Inflammatory macrophage (primary cell): ENCODE measurements around the gene ZNF787.

Experiments
- DNase-seq, 2 donors: peaks; one replicate each; pipeline ENCODE4 v3.0.0-alpha.2; 2020 to 2022

The ZNF787 gene

DNA sequence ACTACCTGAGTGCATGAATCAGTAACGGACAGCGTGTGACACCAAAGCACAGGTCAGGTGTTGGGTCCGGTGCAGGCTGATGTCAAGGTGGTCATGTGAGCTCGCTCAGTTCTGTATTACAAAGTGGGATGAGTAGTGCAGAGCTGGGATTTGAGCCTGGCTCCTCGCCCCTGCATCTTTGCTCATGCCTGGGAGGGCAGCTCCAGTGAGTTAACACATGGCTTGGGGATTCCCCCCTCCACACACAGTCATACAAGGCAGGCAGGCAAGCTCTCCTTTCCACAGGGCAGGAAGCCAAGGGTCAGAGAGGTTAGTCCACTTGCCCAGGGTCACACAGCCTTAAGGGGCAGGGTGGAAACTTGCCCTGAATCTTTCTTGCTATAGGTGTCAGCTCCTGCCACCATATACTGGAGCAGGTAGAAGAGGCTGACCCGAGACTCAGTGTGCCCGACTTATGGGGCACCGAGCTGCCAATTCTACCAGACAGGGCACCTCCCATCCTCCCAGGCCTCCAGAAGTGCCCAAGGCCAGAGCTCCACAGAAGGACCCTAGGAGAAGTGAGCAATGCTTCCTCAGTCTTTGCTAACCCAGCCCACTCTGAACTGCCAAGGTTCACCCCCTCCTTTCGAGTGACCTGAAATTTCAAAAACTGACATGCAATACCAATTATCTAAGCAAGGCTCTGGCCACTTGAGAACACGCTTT lies 35.4 kb downstream of the ZNF787 start:
- DNase-seq, result no peak

DNA sequence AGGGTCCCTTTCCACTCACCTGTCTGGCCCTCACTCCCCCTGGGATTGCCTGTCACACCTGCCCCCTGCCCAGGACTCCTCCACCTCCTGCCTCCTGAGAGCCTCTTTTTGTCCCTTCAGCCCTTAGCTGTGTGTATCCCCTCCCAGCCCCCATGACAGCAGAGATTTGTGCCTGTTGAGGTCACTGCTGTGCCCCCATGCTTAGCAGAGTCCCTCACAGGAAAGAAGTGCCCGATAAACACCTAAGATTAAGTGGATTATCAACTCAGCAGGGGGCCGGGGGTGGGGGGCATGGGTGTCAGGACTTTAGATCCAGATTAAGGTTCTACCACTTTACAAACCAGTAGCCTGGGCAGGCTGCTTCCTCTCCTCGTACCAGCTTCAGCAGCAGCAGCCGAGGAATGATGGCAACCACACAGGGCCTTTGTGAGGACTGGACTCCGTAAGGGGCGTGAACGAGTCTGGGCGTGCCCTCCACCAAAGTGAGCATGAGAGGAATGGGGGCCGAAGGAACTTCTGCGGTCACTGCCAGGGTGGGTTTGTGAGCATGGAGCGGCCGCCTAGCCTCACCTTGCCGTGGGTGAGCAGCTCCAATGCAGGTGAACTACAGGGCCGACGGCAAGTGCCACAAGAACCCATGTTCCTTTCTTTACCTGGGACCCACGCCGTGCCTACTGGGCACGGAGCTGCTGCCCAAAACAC lies 36.1 kb downstream of the ZNF787 start:
- DNase-seq, result no peak

GRCh38 chr19:56083668-56084067 lies 37.4 kb downstream of the ZNF787 start:
- no peak for DNase-seq

DNA sequence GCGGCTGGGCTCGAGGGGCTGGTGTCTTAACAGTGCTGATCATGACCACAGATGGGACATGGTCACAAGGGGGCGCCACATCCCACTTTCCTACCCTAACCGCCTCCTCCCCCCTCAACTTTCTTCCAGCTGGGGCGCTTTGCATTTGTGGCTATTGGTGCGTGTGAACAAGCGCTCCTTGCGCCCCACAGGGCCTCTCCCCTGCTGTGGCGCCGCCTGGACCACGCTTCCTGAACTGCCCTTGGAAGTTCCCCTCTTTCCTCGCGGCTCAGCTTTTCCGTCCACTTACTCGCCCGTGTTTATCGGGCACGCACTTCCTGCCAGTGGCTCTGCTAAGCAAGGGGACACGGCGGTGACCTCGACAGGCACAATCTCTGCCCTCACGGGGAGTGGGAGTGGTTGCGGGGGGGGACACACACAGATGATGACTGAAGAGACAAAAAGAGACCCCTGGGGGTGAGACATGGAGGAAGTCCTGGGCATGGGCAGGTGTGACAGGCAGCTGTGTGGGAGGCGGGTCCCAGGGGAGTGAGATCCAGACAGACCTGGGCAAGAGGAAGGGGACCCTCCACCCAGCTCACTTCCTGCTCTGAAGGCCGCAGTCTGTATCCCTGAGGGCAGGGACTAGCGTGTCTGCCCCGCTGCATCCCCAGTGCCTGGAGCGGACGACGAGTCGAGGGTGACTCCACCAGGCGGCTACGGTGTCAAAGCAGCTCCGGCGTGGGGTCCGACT lies 40.3 kb downstream of the ZNF787 start:
- peak; percentile 75 to 84 for DNase-seq

GRCh38 chr19:56079609-56080008 lies 41.5 kb downstream of the ZNF787 start:
- DNase-seq, result no peak

DNA sequence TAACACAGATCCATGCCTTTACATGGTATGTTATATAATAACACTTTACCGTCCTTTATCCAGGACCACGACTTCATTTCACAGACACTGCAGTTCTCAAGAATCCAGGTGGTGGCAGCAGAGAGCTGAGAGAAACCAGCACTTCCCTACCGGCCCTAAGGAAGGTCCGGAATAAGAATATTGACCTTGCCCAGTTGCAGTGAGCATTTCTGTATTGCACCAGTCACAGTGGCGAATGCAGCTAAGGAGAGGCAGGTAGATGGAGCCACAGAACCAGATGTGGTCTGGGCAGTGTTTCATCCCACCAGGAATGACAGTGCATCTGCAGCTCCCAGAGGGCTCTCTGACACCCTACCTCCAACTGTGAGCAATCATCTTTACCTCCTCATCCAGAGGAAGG lies 44.6 kb downstream of the ZNF787 start:
- DNase-seq, result peak; percentile 63 to 67

GRCh38 chr19:56071151-56071550 lies 49.9 kb downstream of the ZNF787 start:
- DNase-seq, result no peak

- no peak for DNase-seq
Measured at GRCh38 chr19:56069642-56070041, 51.5 kb downstream of the ZNF787 start.

- peak; percentile 22 to 46 for DNase-seq
Measured at GRCh38 chr19:56066152-56067023, 54.7 kb downstream of the ZNF787 start.

DNA sequence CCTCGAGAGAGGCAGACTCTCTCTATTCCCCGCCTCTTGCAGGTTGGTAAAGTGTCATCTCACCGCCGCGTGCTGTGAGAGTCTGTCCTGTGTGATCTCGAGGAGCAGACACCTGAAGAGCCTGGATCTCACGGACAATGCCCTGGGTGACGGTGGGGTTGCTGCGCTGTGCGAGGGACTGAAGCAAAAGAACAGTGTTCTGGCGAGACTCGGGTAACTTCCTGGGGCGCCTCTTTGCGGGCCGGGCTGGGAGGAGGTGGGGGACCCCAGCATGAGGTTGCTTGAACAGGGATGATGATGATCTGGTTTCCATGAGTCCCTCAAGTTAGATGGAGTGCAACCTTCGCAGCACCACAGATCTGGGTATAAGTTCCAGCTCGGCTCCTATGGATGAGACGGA lies 67.5 kb downstream of the ZNF787 start:
- no peak for DNase-seq
